HG03108 (cell line): ENCODE measurements around the gene PALLD.

Experiments
- ATAC-seq: cut with Tn5 transposase; IDR thresholded peaks from one replicate; pipeline ENCODE4 v1.9.1; 2021; ENCODE audit warnings: moderate library complexity; ENCODE audit not compliant: unreplicated experiment

Gene PALLD

GRCh38 chr4:168614281-168615057 lies 117.6 kb downstream of the PALLD start:
- ATAC-seq, result no peak

DNA sequence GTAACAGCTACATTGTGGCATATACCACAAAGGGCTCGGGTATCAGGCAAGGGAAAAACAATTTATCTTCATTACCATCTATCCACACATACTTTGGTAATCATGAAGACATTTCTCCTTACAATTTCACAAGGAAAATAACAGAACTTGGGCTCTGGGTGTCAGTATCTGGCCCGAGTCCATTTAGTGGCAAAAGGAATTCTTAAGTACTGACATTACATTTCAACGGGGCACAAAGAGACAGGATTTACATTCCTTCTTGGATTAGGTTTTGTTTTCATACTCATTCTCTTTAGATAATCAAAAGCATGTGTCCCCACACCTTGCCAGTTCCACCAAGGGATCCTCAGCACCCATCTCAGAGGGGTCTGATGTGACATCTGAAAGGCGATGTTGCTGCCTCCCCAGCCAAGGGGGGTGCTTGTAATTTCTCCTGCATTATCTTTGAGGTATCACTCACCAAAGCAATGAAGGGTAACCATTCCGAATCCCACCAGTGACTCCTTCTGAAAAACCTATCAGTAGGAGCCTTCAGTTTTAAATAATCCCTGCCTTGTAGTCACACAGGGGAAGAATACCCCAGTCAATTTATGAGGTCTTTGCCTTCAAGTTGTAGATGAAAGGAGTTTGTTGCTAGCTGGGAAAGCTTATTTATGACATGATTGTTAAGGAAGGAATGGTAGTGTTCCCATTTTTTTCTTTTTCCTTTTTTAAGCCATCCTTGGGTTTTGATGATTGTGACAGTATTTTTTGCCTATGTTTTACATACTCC lies 118.6 kb downstream of the PALLD start:
- no peak for ATAC-seq

GRCh38 chr4:168618577-168619265 lies 121.9 kb downstream of the PALLD start:
- no peak for ATAC-seq

GRCh38 chr4:168619266-168619631 lies 122.4 kb downstream of the PALLD start:
- ATAC-seq, result no peak

- no peak for ATAC-seq
Observed at GRCh38 chr4:168621806-168622589, 125.1 kb downstream of the PALLD start.

- ATAC-seq, result no peak
Observed at GRCh38 chr4:168622600-168622999, 125.7 kb downstream of the PALLD start.

DNA sequence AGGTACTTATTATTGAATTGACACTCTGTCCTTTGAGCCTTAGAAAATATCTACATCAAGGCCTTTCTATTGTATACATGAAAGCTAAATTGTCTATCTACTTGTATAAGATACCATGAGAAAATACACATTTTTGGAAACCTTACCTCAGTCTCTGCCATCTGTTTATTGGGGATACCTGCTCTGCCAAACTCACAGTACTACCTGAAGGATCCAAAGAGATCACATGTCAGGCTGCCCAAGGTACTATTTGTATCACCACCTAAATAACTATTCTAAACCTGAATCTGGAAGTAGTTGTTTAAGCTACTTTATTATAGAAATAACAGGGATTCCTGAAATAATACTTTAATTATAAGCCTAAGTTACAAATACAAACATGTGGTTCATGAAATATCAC lies 126.2 kb downstream of the PALLD start:
- no peak for ATAC-seq

GRCh38 chr4:168623484-168623883 lies 126.6 kb downstream of the PALLD start:
- no peak for ATAC-seq

DNA sequence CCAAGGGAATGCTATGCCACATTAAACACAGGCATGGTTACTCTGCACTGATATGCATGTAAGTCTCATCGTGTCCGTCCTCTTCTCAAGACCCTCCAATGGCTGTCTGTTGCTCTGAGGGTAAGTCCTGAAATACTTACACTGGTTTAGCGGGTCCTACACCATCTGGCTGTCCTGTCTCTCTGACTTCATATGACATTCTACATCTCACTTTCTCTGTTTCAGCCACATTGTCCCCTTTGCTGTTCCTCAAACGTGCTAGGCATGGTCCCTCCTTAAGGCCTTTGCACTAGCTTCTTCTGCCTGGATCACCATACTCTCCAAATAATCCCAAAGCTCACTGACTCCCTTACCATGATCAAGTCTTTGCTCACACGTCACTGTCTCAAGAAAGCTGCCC lies 131.4 kb downstream of the PALLD start:
- no peak for ATAC-seq

DNA sequence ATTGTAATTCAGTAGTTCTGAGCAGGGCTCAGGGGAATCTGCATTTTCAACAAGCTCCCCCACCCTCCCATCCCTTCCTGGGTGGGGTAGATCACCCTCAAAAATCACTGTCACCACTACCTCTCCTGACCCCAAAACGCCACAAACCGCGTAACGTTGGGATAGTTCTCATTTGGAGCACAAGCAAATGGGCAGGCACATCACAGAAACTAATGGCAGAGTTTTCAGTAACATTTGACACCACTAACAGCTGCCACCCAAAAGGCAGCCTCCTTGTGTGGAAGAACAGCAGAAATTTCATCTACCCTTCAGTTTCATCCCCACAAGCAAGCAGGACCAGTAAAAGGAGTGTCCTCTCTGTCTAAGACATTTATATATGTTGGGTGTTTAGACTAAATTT lies 132.7 kb downstream of the PALLD start:
- ATAC-seq, result no peak

DNA sequence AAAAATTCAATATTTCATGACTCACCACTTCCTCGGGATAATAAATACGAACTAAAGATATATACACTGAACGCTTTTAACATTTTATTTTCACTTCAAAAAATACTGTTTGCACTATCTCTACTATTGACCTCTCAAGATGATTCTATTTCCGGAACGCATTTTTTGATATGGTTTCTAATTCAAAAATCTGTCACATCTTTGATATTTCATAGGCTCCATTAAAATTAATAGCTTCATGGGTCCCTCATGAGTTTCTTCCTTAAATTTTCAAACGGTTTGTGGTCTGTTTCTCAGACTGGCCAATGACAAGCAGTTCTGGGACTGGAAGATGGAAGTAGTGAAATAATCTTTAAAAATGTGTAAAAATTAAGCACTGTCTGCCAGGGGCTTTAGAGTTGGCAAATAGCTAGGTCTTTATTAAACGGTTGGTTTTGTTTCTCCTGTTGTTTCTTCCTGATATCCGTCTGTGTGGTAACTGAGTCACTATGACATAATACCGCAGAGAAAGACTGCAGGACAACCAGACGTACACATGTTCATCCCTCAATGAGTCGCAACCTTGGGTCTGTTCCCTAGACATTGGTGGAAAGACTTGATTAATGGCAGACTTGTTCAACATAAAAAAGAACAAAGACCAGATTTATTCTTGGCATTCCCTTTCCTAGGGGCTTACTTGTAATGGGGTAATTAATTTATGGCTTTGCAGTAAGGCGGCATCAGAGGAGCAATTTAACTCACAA lies 133.8 kb downstream of the PALLD start:
- no peak for ATAC-seq

- ATAC-seq, result no peak
Observed at GRCh38 chr4:168631241-168632162, 134.7 kb downstream of the PALLD start.

DNA sequence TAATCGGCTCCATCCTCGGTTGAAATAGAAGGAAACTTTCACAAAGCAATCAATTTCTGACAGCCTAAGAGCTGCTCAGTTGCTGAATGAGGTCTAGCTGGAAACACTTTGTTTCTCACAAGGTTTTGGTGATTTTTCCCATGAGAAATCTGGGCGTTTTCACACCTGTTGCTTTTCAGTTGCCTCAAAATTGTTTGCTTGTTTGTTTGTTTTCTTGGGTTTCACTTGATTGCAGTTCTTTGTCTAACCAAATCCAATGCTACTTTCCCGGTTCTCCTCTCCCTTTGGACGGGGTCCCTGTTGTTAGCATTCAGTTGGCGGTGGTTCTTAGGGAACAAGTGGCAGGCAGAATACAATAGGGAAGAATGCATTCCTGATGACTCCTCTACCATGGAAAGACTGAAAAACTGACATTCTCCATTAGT lies 135.5 kb downstream of the PALLD start:
- ATAC-seq, result no peak

- no peak for ATAC-seq
Observed at GRCh38 chr4:168633064-168633463, 136.2 kb downstream of the PALLD start.

DNA sequence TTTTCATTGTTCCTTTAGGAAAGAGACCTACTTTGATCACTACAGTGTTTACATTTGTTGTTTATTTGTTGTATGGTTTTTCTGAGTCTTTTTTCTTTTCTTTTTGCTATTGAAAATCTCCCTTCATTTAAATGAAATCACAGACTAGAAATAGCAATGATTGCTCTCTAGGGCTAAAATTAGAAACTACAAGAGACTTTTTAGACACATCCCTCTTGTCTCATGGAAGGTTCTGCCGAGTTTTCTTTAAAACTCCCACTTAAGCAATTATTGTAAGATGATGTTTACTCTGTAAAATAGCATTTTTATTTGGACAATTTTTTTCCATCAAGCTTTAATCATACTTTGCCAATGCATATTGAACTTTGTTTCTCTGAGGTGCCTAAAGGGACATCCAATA lies 136.6 kb downstream of the PALLD start:
- no peak for ATAC-seq

DNA sequence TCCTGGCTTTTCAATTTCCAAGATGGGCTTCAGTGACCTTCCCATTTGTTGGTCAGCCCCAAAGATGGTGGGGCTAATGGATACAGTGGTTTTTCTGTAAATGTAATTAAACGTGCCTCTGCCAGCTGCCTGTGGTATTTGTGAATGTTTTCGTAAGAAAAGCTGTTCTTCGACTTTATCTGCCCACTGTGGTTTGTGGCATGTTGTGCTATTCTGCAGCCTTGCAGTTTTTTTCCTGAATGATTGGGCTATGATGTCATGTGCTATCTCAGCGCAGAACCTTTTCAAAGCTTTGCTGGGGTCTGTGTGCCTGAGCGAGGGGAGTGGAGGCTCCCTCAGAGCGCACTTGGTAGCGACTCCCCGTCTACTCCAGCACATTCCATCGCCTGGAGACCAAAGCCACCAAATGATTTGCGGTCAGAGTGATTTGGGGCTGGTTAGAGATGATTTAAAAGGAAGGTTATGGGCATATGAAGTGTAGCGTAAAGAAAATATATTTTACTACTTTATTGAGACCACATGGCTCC lies 137.5 kb downstream of the PALLD start:
- no peak for ATAC-seq

DNA sequence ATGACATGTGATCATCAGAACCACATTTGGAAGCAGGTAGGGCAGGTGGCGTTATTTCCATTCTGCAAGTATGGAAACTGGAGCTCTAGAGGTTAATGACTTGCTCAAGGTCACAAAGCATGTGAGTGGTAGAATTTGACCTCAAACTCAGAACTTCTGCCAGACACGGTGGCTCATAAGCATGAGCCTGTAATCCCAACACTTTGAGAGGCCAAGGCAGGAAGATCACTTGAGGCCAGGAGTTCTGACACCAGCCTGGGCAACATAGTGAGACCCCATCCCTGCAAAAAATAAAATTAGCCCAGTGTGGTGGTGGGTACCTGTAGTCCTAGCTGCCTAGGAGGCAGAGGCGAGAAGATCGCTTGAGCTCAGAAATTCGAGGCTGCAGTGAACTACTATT lies 139.2 kb downstream of the PALLD start:
- ATAC-seq, result no peak

DNA sequence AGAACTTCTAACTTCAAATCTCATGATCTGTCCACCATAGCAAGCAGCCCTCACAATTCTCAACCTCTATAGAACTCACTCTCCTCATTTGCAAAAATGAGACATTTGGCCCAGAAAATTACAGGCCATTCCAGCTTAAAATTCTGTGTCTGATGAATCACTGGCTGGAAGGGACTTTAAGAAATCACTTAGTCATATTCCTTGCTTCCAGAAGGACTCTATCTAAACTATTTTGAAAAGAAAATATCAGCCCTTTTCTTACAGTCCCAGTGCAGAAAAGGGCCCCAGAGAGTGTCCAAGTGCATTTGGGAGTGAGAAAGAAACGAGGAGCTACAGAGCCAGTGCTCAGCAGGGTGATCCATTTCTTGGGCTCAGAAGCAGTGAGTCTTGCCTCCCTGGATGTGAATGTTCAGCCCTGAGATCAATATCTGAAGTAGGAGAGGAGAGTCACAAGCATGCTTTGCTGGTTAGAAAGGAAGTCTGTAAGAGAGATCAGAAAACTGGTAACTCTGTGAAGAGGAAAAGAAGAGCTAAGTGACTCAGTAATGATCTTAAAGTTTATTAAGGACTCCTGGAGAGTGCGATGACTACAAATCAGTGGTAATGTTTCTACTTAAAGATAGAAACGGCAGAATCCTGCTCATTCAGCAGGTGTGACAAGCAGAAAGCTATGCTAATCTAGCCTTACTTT lies 139.8 kb downstream of the PALLD start:
- ATAC-seq, result no peak
